Keratinocyte (primary cell): ENCODE results near the gene DNAJC8. TPM values are rescaled to one million over a fixed set of nuclear protein-coding genes. Genes with fewer than 3 reads are reported as not detected.

Source experiments
- DNase-seq: peaks from one replicate; pipeline ENCODE4 v3.0.0-alpha.2; 2011; ENCODE audit warnings: low read depth, missing footprints, low spot score
- FAIRE-seq: peaks from 2 replicates; lab custom pipeline; 2011; peaks lifted over from hg19 to GRCh38; lab: Jason Lieb, UNC
- H2AFZ ChIP-seq: 2 replicates; pipeline ENCODE4 v1.6.0; 2012; ENCODE audit warnings: low read length, control low read depth, inconsistent platforms; ENCODE audit not compliant: control insufficient read depth
- H3K27ac ChIP-seq: 2 replicates; pipeline ENCODE4 v1.5.1; 2011; ENCODE audit warnings: low read length; ENCODE audit not compliant: control insufficient read depth, insufficient read depth
- H3K27me3 ChIP-seq: 3 replicates; pipeline ENCODE4 v1.6.0; 2011; ENCODE audit warnings: low read length; ENCODE audit not compliant: control insufficient read depth, insufficient read depth; ENCODE audit errors: extremely low read depth
- H3K36me3 ChIP-seq, 2 experiments: 2 replicates in 1 of 2; 3 replicates in 1 of 2; pipeline ENCODE4 v1.5.1; 2011; ENCODE audit warnings: low read length in 2 of 2, mild to moderate bottlenecking in 1 of 2; ENCODE audit not compliant: control insufficient read depth in 2 of 2, insufficient read depth in 2 of 2; ENCODE audit errors: extremely low read depth in 1 of 2
- H3K4me1 ChIP-seq: 3 replicates; pipeline ENCODE4 v1.5.1; 2011; ENCODE audit warnings: low read length; ENCODE audit not compliant: control insufficient read depth, insufficient read depth; ENCODE audit errors: extremely low read depth
- H3K4me2 ChIP-seq: 3 replicates; pipeline ENCODE4 v1.6.0; 2011; ENCODE audit warnings: low read depth, low read length; ENCODE audit not compliant: control insufficient read depth, insufficient read depth; ENCODE audit errors: extremely low read depth
- H3K4me3 ChIP-seq, 3 experiments: fragments of 200-600 bp in 1 of 3; sonication (generic) in 1 of 3; 2 replicates in 2 of 3; 3 replicates in 1 of 3; pipeline ENCODE4 v1.5.1; 2011 to 2016; ENCODE audit warnings: low read length in 3 of 3, mild to moderate bottlenecking in 3 of 3, control low read depth in 2 of 3, inconsistent platforms in 1 of 3, low read depth in 1 of 3, mixed read lengths in 1 of 3, mixed run types in 1 of 3, moderate library complexity in 1 of 3; ENCODE audit not compliant: control insufficient read depth in 2 of 3, insufficient read depth in 2 of 3; ENCODE audit errors: extremely low read depth in 1 of 3
- H3K79me2 ChIP-seq: 2 replicates; pipeline ENCODE4 v1.6.0; 2012; ENCODE audit warnings: low read length; ENCODE audit not compliant: control insufficient read depth, insufficient read depth
- H3K9ac ChIP-seq: 3 replicates; pipeline ENCODE4 v1.6.0; 2011; ENCODE audit warnings: low read length; ENCODE audit not compliant: control insufficient read depth, insufficient read depth; ENCODE audit errors: extremely low read depth
- H3K9me1 ChIP-seq: 3 replicates; pipeline ENCODE4 v1.6.0; 2011; ENCODE audit warnings: low read length; ENCODE audit not compliant: control insufficient read depth, insufficient read depth; ENCODE audit errors: extremely low read depth
- H3K9me3 ChIP-seq: 2 replicates; pipeline ENCODE4 v1.5.1; 2012; ENCODE audit warnings: low read depth, low read length; ENCODE audit not compliant: control insufficient read depth
- H4K20me1 ChIP-seq: 3 replicates; pipeline ENCODE4 v1.6.0; 2011; ENCODE audit warnings: low read length; ENCODE audit not compliant: control insufficient read depth, insufficient read depth; ENCODE audit errors: extremely low read depth
- CTCF ChIP-seq, 3 experiments: IDR thresholded peaks in 1 of 3; conservative IDR thresholded peaks in 1 of 3; optimal IDR thresholded peaks in 1 of 3; 2 replicates in 2 of 3; 3 replicates in 1 of 3; pipeline versions ENCODE3 to v1.5.1; 2011; ENCODE audit warnings: low read length in 3 of 3, mild to moderate bottlenecking in 3 of 3, moderate library complexity in 2 of 3, control low read depth in 1 of 3, inconsistent platforms in 1 of 3; ENCODE audit not compliant: insufficient read depth in 2 of 3; ENCODE audit errors: extremely low read depth in 1 of 3
- EZH2 ChIP-seq: IDR thresholded peaks from one replicate; pipeline ENCODE4 v1.6.1; 2012; ENCODE audit warnings: inconsistent platforms, mild to moderate bottlenecking, low read length, moderate library complexity
- dilution Hi-C: fragments of 300-500 bp; cut with MboI; formaldehyde crosslinking; loops from one replicate; pipeline ENCODE4 v1.7.0; 2020; ENCODE audit warnings: low sequenced_read_pairs; ENCODE audit not compliant: extremely low pct_ligation_motif_present
- polyA plus RNA-seq, 5 experiments: library from polyadenylated mRNA; depleted of rRNA in 3 of 5; stranded (reverse) in 3 of 5; stranded (forward) in 1 of 5; unstranded in 1 of 5; fragments of >200 nt; gene quantifications; 1 replicate in 1 of 5; 2 replicates in 3 of 5; 3 replicates in 1 of 5; pipeline versions ENCODE4 v1.2.1 to v1.2.3, GENCODE V29; 2011 to 2012; ENCODE audit warnings: missing spikeins in 2 of 5, low read depth in 1 of 5, low replicate concordance in 1 of 5

Gene DNAJC8
- polyA plus RNA-seq, 1 donor (not counting 4 experiments of a cell fraction or from before 2014, with no cell fraction given): 104 TPM

- no peak overlapping the region for H2AFZ ChIP-seq
- DNase-seq (no peak), FAIRE-seq (no peak)
- no peaks in the 10 kb centered on the region for H3K9me3 ChIP-seq
- H3K79me2 ChIP-seq: no peaks in the 10 kb centered on the region
- no peaks in the 10 kb centered on the region for H3K9me1 ChIP-seq
- no peaks in the 10 kb centered on the region for H4K20me1 ChIP-seq
- H3K4me2 ChIP-seq: no peak overlapping the region
- no peaks in the 10 kb centered on the region for H3K36me3 ChIP-seq
- dilution Hi-C loops: no loop called here
- H3K4me3 ChIP-seq: no peak overlapping the region
- H3K9ac ChIP-seq: no peak overlapping the region
- no peaks in the 10 kb centered on the region for H3K27me3 ChIP-seq
- no peak for TF ChIP-seq CTCF (optimal IDR thresholded peaks at IDR 0.05 in 1 of 3, IDR thresholded peaks at IDR 0.05 in 1 of 3, conservative IDR thresholded peaks at IDR 0.05 in 1 of 3; ENCODE audit: extremely low read depth in 1 of 3, insufficient read depth in 2 of 3, low read length in 3 of 3)
- TF ChIP-seq EZH2: no peak
- H3K4me1 ChIP-seq: peaks cover 17% of the 10 kb centered on the region
- H3K27ac ChIP-seq: no peak overlapping the region
Observed at GRCh38 chr1:28159243-28159642, 73.6 kb downstream of the DNAJC8 start.

GRCh38 chr1:28157894-28158293 lies 74.9 kb downstream of the DNAJC8 start:
- Histone ChIP-seq H3K4me2 (no peak overlapping the region), H3K36me3 (no peaks in the 10 kb centered on the region), H2AFZ (no peak overlapping the region), H3K4me3 (no peak overlapping the region), H3K79me2 (no peaks in the 10 kb centered on the region), H3K27ac (no peak overlapping the region), H3K9ac (no peak overlapping the region), H3K9me1 (no peaks in the 10 kb centered on the region), H3K9me3 (no peaks in the 10 kb centered on the region), H4K20me1 (no peaks in the 10 kb centered on the region), H3K27me3 (no peaks in the 10 kb centered on the region), H3K4me1 (peaks cover 21% of the 10 kb centered on the region)
- DNase-seq (no peak), FAIRE-seq (no peak)
- dilution Hi-C loops: no loop called here
- TF ChIP-seq CTCF (optimal IDR thresholded peaks at IDR 0.05 in 1 of 3, IDR thresholded peaks at IDR 0.05 in 1 of 3, conservative IDR thresholded peaks at IDR 0.05 in 1 of 3; ENCODE audit: extremely low read depth in 1 of 3, insufficient read depth in 2 of 3, low read length in 3 of 3): no peak
- TF ChIP-seq EZH2: no peak
